Gastroesophageal sphincter (tissue), 4 donors: Measurements from ENCODE around the gene ESRRA. TPM values are rescaled to one million over a fixed set of nuclear protein-coding genes. Genes with fewer than 3 reads are reported as not detected.

ENCODE experiments used
- ATAC-seq: fragments of 150-250 bp; one replicate; pipeline ENCODE4 v1.9.1; 2016; ENCODE audit warnings: mild to moderate bottlenecking, moderate library complexity
- H3K27ac ChIP-seq, 4 donors: fragments of 200-600 bp; sonication (generic) in 3 of 4; 1 replicate in 3 of 4; 2 replicates in 1 of 4; pipeline ENCODE4 v1.5.1; 2016 to 2019
- H3K27me3 ChIP-seq: fragments of 200-600 bp; sonication (generic); one replicate; pipeline ENCODE4 v1.5.1; 2019
- H3K36me3 ChIP-seq, 2 donors: fragments of 200-600 bp; sonication (generic); one replicate each; pipeline ENCODE4 v1.5.1; 2019; ENCODE audit warnings: control low read depth in 1 of 2
- H3K4me1 ChIP-seq, 3 donors: fragments of 200-600 bp; sonication (generic); 1 replicate in 2 of 3; 2 replicates in 1 of 3; pipeline ENCODE4 v1.5.1; 2016 to 2019; ENCODE audit warnings: control low read depth in 2 of 3
- H3K4me3 ChIP-seq, 2 donors: fragments of 200-600 bp; sonication (generic); one replicate each; pipeline ENCODE4 v1.5.1; 2019; ENCODE audit warnings: mild to moderate bottlenecking in 1 of 2, moderate library complexity in 1 of 2
- H3K9me3 ChIP-seq, 3 donors: fragments of 200-600 bp; sonication (generic); one replicate each; pipeline ENCODE4 v1.5.1; 2017 to 2019; ENCODE audit warnings: control low read depth in 2 of 3
- EP300 ChIP-seq: sonication (generic); formaldehyde crosslinking; IDR thresholded peaks from one replicate; pipeline ENCODE4 v1.6.1; 2017; ENCODE audit warnings: antibody characterized with exemption, mild to moderate bottlenecking
- POLR2A ChIP-seq, 2 donors: fragments of 450-650 bp; IDR thresholded peaks; one replicate each; pipeline ENCODE4 v1.6.1; 2017; ENCODE audit warnings: antibody characterized with exemption in 2 of 2, mild to moderate bottlenecking in 2 of 2, moderate library complexity in 1 of 2
- POLR2AphosphoS5 ChIP-seq: sonication (generic); formaldehyde crosslinking; IDR thresholded peaks from one replicate; pipeline ENCODE4 v1.6.1; 2017; ENCODE audit warnings: antibody characterized with exemption
- WGBS, 2 donors: methylation state at CpG; one replicate each; pipeline ENCODE4 v1.1.5; 2018; ENCODE audit warnings: low coverage in 1 of 2; 5-methylcytosine and 5-hydroxymethylcytosine counted together
- total RNA-seq, 4 donors: library from RNA; depleted of rRNA; stranded (reverse); fragments of >200 nt; gene quantifications; one replicate each; pipeline ENCODE4 v1.1.0, GENCODE V29; 2016
- TF ChIP-seq, protein P1 (sequence below), 4 experiments: fragments of 200-600 bp in 2 of 4; fragments of 450-650 bp in 2 of 4; sonication (generic) in 1 of 4; IDR thresholded peaks; one replicate each; pipeline ENCODE4 v1.5.1; 2017 to 2019; ENCODE audit warnings: antibody characterized with exemption in 4 of 4, mild to moderate bottlenecking in 2 of 4, moderate library complexity in 2 of 4

Gene ESRRA
- total RNA-seq, 4 donors from 2014 or later, result 39.8 to 77.1 (median 71.2) TPM

DNA sequence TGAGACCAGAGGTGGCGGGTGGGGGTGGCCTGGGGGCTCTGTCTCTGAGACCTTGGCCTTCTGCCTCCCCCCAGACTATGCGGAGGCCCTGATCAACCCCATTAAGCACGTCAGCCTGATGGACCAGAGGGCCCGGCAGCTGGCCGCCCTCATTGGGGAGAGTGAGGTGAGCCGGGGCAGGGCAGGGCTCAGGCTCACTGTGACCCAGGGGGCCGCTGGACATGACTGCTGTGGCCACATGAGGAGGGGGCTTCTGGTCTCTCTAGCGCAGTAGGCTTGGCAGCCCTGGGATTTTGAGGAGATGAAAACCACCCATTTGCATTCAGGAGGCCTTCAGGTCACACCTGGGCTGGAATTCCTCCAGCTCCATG lies 41.4 kb upstream of the ESRRA start:
- Histone ChIP-seq H3K36me3 (peaks cover 0 to 83% of the 10 kb centered on the region in 2 donors), H3K4me1 (peaks cover 0 to 20% (median 14%) of the 10 kb centered on the region in 3 donors), H3K4me3 (no peak overlapping the region), H3K9me3 (no peaks in the 10 kb centered on the region), H3K27me3 (no peaks in the 10 kb centered on the region), H3K27ac (no peak overlapping the region)
- WGBS, 2 donors, result 100% methylated on average over 1 of the region's 8 CpGs; no CpG with 5 or more reads in 1 of the 2 donors
- no peak for ATAC-seq
- TF ChIP-seq, protein P1, sequence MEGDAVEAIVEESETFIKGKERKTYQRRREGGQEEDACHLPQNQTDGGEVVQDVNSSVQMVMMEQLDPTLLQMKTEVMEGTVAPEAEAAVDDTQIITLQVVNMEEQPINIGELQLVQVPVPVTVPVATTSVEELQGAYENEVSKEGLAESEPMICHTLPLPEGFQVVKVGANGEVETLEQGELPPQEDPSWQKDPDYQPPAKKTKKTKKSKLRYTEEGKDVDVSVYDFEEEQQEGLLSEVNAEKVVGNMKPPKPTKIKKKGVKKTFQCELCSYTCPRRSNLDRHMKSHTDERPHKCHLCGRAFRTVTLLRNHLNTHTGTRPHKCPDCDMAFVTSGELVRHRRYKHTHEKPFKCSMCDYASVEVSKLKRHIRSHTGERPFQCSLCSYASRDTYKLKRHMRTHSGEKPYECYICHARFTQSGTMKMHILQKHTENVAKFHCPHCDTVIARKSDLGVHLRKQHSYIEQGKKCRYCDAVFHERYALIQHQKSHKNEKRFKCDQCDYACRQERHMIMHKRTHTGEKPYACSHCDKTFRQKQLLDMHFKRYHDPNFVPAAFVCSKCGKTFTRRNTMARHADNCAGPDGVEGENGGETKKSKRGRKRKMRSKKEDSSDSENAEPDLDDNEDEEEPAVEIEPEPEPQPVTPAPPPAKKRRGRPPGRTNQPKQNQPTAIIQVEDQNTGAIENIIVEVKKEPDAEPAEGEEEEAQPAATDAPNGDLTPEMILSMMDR (IDR thresholded peaks at IDR 0.05), result no peak
- TF ChIP-seq EP300, result no peak
- TF ChIP-seq POLR2AphosphoS5, result no peak
- no peak for TF ChIP-seq POLR2A (IDR thresholded peaks at IDR 0.05)

DNA sequence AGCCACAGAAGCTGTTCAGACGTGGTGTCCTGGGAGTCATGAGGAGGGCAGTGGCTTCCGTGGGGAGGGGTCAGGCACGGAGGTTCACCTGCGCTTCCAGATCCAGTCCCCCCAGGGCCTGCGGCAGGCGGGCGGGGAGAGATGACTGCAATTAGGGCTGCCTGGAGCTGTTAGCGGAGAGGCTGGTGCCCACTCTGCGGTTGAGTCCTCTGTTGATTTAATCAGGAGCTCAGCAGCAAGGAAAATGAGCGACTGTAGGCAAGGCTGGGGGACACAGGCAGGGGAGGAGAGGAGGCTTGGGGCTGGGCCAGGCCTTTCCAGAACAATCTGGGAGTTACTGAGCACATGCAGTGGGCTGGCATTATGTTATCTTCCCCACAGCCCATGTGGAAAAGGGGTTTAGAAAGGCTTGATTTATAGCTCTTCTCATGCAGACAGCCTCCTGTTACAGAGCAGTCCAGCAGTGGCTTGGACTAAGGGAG lies 40.9 kb upstream of the ESRRA start:
- 83% methylated on average over 1 of the region's 10 CpGs; no CpG with 5 or more reads in 1 of the 2 donors for WGBS, 2 donors
- Histone ChIP-seq H3K9me3 (no peaks in the 10 kb centered on the region), H3K27ac (no peak overlapping the region), H3K4me1 (peaks cover 0 to 23% (median 14%) of the 10 kb centered on the region in 3 donors), H3K36me3 (peaks cover 0 to 78% of the 10 kb centered on the region in 2 donors), H3K27me3 (no peaks in the 10 kb centered on the region), H3K4me3 (no peak overlapping the region)
- TF ChIP-seq POLR2A (IDR thresholded peaks at IDR 0.05), result no peak
- TF ChIP-seq, protein P1 (IDR thresholded peaks at IDR 0.05), result no peak
- ATAC-seq, result no peak

DNA sequence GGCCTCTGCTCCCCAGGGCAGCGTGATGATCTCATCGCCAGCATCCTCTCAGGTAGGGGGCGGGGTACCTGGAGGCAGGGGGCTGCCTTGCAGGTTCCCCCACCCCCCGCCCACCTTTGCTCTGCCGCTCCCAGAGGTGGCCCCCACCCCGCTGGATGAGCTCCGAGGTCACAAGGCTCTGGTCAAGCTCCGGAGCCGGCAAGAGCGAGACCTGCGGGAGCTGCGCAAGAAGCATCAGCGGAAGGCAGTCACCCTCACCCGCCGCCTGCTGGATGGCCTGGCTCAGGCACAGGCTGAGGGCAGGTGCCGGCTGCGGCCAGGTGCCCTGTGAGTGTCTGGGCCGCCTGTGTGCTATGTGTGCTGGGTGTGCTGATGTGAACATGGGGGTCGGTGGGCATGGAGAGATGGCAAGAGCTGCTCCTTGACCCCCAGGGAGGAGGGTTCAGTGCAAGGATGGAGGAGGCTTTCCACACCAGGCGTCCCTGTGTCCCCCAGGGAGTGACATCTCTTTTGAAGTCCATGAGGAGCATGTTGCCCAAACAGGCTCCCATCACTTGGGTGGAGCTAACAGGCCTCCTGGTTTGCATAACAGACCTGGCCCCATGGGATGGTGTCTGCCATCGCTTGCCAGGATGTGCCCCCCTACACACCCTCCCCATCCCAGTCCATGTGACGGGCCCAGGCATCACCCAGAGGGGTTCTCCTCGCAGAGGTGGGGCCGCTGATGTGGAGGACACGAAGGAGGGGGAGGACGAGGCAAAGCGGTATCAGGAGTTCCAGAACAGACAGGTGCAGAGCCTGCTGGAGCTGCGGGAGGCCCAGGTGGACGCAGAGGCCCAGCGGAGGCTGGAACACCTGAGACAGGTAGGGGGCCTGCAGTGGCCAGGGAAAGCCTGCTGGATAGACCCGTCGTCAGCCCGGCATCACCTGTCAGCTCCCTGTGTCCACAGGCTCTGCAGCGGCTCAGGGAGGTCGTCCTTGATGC lies 39.9 kb upstream of the ESRRA start:
- Histone ChIP-seq H3K27ac (no peak overlapping the region), H3K9me3 (no peaks in the 10 kb centered on the region), H3K4me3 (no peak overlapping the region), H3K4me1 (peaks cover 0 to 23% (median 14%) of the 10 kb centered on the region in 3 donors), H3K36me3 (peaks cover 0 to 67% of the 10 kb centered on the region in 2 donors), H3K27me3 (no peaks in the 10 kb centered on the region)
- WGBS, 2 donors, result no CpG with 5 or more reads among the region's 35 CpGs
- no peak for ATAC-seq
- TF ChIP-seq, protein P1 (IDR thresholded peaks at IDR 0.05), result no peak
- TF ChIP-seq POLR2AphosphoS5, result no peak
- no peak for TF ChIP-seq POLR2A (IDR thresholded peaks at IDR 0.05)
- no peak for TF ChIP-seq EP300

DNA sequence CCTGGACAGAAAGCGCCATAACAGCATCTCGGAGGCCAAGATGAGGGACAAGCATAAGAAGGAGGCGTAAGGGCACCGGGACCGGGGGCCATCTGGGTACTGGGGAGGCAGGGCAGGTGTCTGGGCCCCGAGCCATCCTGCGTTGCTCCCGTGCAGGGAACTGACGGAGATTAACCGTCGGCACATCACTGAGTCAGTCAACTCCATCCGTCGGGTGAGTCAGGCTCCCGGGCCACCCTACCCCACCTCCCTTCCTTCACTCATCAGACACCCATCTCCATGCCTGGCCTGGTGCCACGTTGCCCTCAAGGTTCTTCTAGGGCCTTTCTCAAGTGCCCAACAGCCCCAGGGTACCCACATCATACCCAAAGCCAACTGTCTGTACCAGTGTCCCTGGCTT lies 39.0 kb upstream of the ESRRA start:
- H3K36me3 ChIP-seq, result peaks cover 0 to 61% of the 10 kb centered on the region in 2 donors
- 100% methylated on average over 1 of the region's 15 CpGs for WGBS, 2 donors
- H3K4me1 ChIP-seq, result peaks cover 0 to 23% (median 14%) of the 10 kb centered on the region in 3 donors

DNA sequence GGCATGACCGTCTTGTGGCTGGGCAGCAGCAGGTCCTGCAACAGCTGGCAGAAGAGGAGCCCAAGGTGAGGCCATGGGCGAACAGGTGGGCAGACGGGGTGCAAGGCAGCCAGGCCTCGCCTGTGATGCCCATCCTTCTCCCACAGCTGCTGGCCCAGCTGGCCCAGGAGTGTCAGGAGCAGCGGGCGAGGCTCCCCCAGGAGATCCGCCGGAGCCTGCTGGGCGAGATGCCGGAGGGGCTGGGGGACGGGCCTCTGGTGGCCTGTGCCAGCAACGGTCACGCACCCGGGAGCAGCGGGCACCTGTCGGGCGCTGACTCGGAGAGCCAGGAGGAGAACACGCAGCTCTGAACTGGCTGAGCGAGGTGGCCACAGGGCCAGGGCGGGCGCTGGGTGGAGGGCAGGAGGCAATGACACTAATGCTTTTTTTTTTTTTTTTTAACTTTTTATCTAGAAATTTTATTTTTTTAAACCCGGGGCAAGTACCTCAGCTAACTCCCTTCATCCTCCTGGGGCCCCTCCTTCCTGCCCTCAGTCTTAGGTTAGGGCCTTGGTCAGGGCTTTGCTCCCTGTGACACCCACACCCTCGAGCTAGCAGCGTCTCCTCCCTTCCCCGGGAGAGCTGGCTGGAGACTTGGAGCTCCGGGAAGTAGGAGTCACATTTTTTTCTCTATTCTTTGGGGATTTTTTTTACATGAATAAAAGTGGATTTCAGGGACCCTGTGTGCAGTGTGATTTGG lies 37.9 kb upstream of the ESRRA start:
- H3K36me3 ChIP-seq, result peaks cover 0 to 50% of the 10 kb centered on the region in 2 donors
- no peak overlapping the region for H3K4me3 ChIP-seq
- no peak for ATAC-seq
- TF ChIP-seq POLR2AphosphoS5 (no peak), POLR2A (IDR thresholded peaks at IDR 0.05) (no peak), EP300 (no peak)
- TF ChIP-seq, protein P1 (IDR thresholded peaks at IDR 0.05), result no peak
- no peaks in the 10 kb centered on the region for H3K9me3 ChIP-seq
- H3K27me3 ChIP-seq, result no peaks in the 10 kb centered on the region
- WGBS, 2 donors, result 70 to 74% methylated on average over 7 to 12 of the region's 27 CpGs
- peak overlapping the region in 3 of 4 donors; percentile 91 to 97 (median 93) for H3K27ac ChIP-seq
- H3K4me1 ChIP-seq, result peaks cover 0 to 33% (median 19%) of the 10 kb centered on the region in 3 donors

More for the DNA sequence above, 39.0 kb upstream of the ESRRA start:
- ATAC-seq, result no peak
- Histone ChIP-seq H3K27me3 (no peaks in the 10 kb centered on the region), H3K4me3 (no peak overlapping the region), H3K27ac (peak overlapping the region in 3 of 4 donors; percentile 13 to 93 (median 91)), H3K9me3 (no peaks in the 10 kb centered on the region)
- TF ChIP-seq POLR2AphosphoS5, result no peak
- TF ChIP-seq EP300, result no peak
